Stomach (tissue), 19 donors: ENCODE data around the gene ANKRD17. TPM values are rescaled to one million over a fixed set of nuclear protein-coding genes. Genes with fewer than 3 reads are reported as not detected.

Experiments used
- DNase-seq, 2 donors: peaks; one replicate each; pipeline versions ENCODE4 v3.0.0 to v3.0.0-alpha.2; 2013 to 2019
- H3K27ac ChIP-seq, 5 donors: fragments of 200-600 bp in 4 of 5; sonication (generic) in 4 of 5; one replicate each; pipeline ENCODE4 v1.5.1; 2013 to 2019; ENCODE audit warnings: mild to moderate bottlenecking in 1 of 5, moderate library complexity in 1 of 5
- H3K27me3 ChIP-seq, 3 donors: fragments of 200-600 bp; sonication (generic); one replicate each; pipeline ENCODE4 v1.5.1; 2017 to 2019; ENCODE audit warnings: mixed run types in 1 of 3
- H3K36me3 ChIP-seq, 4 donors: fragments of 200-600 bp; sonication (generic); 1 replicate in 3 of 4; 2 replicates in 1 of 4; pipeline ENCODE4 v1.5.1; 2016 to 2019
- H3K4me1 ChIP-seq, 4 donors: fragments of 200-600 bp; sonication (generic); one replicate each; pipeline ENCODE4 v1.5.1; 2016 to 2019
- H3K4me3 ChIP-seq, 4 donors: fragments of 200-600 bp; sonication (generic) in 3 of 4; one replicate each; pipeline ENCODE4 v1.5.1; 2016 to 2019; ENCODE audit warnings: mild to moderate bottlenecking in 1 of 4
- H3K9me3 ChIP-seq, 4 donors: fragments of 200-600 bp; sonication (generic); one replicate each; pipeline ENCODE4 v1.5.1; 2016 to 2019
- EP300 ChIP-seq: sonication (generic); formaldehyde crosslinking; IDR thresholded peaks from one replicate; pipeline ENCODE4 v1.6.1; 2017; ENCODE audit warnings: antibody characterized with exemption
- POLR2A ChIP-seq, 4 donors: fragments of 450-650 bp; IDR thresholded peaks; one replicate each; pipeline ENCODE4 v1.6.1; 2016; ENCODE audit warnings: antibody characterized with exemption in 4 of 4, control low read depth in 2 of 4, mild to moderate bottlenecking in 1 of 4, moderate library complexity in 1 of 4
- POLR2AphosphoS5 ChIP-seq, 3 donors: sonication (generic); formaldehyde crosslinking; IDR thresholded peaks; one replicate each; pipeline ENCODE4 v1.6.1; 2016; ENCODE audit warnings: antibody characterized with exemption in 3 of 3
- WGBS, 5 donors: extraction: QIAGEN DNeasy Blood & Tissue Kit in 3 of 5; methylation state at CpG; one replicate each; pipeline versions ENCODE4 v1.1.5 to v1.1.7; 2013 to 2018; 5-methylcytosine and 5-hydroxymethylcytosine counted together
- intact Hi-C: fragments of 100-400 bp; cut with DNase I; formaldehyde crosslinking; loops from one replicate; pipeline ENCODE4 v1.15.1; 2023; ENCODE audit warnings: low total_unique reads
- long read RNA-seq, 10 donors: transcript quantifications; one replicate each; lab custom pipeline, GENCODE V29; 2026
- polyA plus RNA-seq, 3 donors: library from polyadenylated mRNA; stranded (reverse); fragments of 200-250 nt; gene quantifications; one replicate each; pipeline ENCODE4 v1.2.3, GENCODE V29; 2013
- total RNA-seq, 5 donors: library from RNA; depleted of rRNA; stranded (reverse); fragments of >200 nt; gene quantifications; one replicate each; pipeline versions ENCODE4 v1.1.0 to v1.2.3, GENCODE V29; 2014 to 2016
- TF ChIP-seq, protein P1 (sequence below), 7 experiments: fragments of 450-650 bp in 4 of 7; fragments of 200-600 bp in 3 of 7; sonication (generic) in 3 of 7; IDR thresholded peaks; one replicate each; pipeline ENCODE4 v1.5.1; 2016 to 2019; ENCODE audit warnings: antibody characterized with exemption in 7 of 7, control low read depth in 2 of 7, mild to moderate bottlenecking in 1 of 7
- donor health status: healthy with polysubstance abuse.
- donor health status: Bipolar disorder and iron deficiency.
- donor health status: healthy.

ANKRD17 gene, protein sequence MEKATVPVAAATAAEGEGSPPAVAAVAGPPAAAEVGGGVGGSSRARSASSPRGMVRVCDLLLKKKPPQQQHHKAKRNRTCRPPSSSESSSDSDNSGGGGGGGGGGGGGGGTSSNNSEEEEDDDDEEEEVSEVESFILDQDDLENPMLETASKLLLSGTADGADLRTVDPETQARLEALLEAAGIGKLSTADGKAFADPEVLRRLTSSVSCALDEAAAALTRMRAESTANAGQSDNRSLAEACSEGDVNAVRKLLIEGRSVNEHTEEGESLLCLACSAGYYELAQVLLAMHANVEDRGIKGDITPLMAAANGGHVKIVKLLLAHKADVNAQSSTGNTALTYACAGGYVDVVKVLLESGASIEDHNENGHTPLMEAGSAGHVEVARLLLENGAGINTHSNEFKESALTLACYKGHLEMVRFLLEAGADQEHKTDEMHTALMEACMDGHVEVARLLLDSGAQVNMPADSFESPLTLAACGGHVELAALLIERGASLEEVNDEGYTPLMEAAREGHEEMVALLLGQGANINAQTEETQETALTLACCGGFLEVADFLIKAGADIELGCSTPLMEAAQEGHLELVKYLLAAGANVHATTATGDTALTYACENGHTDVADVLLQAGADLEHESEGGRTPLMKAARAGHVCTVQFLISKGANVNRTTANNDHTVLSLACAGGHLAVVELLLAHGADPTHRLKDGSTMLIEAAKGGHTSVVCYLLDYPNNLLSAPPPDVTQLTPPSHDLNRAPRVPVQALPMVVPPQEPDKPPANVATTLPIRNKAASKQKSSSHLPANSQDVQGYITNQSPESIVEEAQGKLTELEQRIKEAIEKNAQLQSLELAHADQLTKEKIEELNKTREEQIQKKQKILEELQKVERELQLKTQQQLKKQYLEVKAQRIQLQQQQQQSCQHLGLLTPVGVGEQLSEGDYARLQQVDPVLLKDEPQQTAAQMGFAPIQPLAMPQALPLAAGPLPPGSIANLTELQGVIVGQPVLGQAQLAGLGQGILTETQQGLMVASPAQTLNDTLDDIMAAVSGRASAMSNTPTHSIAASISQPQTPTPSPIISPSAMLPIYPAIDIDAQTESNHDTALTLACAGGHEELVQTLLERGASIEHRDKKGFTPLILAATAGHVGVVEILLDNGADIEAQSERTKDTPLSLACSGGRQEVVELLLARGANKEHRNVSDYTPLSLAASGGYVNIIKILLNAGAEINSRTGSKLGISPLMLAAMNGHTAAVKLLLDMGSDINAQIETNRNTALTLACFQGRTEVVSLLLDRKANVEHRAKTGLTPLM (N-terminal part only)
- 100 to 1,000 TPM in 1 of 5 donors, 10 to 100 TPM in 4; 47.3 to 128 (median 69.9) TPM for total RNA-seq
- 10 to 100 TPM in 1 of 3 donors, 1 to 10 TPM in 2; 6.9 to 31.8 (median 9.3) TPM for polyA plus RNA-seq
- long read RNA-seq, donor 1, partial matches to known transcripts: 0 of 1 reads
- long read RNA-seq, donor 1, other reads (novel, unspliced or antisense): 0 of 1 reads
- long read RNA-seq, donor 2, partial matches to known transcripts: 7 of 7 reads
- long read RNA-seq, donor 2, other reads (novel, unspliced or antisense): 0 of 7 reads
- long read RNA-seq, donor 3: 0 reads
- long read RNA-seq, donor 4: 0 reads
- long read RNA-seq, donor 5, partial matches to known transcripts: 10 of 10 reads
- long read RNA-seq, donor 5, other reads (novel, unspliced or antisense): 0 of 10 reads
- long read RNA-seq, donor 6: 0 reads
- long read RNA-seq, donor 7, partial matches to known transcripts: 13 of 13 reads
- long read RNA-seq, donor 7, other reads (novel, unspliced or antisense): 0 of 13 reads
- long read RNA-seq, donor 8, partial matches to known transcripts: 10 of 10 reads
- long read RNA-seq, donor 8, other reads (novel, unspliced or antisense): 0 of 10 reads
- long read RNA-seq, donor 9, partial matches to known transcripts: 19 of 21 reads
- long read RNA-seq, donor 9, other reads (novel, unspliced or antisense): 0 of 21 reads
- long read RNA-seq, donor 10: 0 reads

DNA sequence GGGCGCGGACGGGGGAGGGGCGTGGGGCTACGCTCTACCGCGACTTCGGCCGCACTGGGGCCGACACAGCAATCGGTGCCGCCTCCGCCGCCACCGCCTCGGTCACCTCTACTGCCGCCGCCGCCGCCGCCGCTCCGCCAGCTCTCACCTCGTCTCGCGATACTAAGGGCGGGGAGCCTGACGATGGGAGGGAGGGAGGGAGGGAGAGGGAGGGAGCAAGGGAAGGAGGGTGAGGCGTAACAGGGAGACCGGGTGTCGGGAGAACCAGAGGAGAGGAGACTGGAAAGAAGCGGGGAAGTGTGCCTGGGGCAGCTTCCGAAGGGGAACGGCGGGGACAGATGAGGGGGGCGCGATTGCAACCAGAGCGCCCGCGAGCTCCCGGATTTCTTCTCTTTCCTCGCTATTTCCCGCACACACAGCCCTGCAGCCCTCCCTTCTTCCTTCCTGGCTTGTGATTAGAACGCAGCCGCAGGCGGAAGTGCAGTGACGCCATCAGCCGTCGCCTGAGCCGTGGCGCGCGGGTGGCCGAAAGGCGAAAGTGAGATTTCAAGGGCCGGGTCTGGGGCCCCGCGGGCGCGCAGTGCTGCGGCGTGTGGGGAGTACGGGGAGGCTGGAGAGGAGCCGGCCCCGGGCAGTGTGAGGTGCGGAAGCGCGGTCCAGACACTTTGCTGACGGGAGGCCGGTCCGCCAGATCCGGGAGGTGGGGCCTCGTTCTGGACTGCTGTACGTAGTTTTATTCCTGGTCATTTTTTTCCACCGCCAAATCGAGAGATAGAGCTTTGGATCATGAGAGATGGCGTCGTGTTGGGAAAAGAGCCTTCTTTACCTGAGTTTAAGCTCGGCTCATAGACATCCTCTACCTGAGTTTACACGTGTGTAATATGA is at the start of gene ANKRD17:
Gene ANKRD17 (minus strand): TSS at position 113 of the 885 bp plus-strand sequence. CDS start 130 bp downstream, outside the sequence.
- H3K27me3 ChIP-seq: no peaks in the 10 kb centered on the region
- peak within 1 kb of the TSS; percentile 68 to 91 (median 88) for H3K4me3 ChIP-seq
- no peaks in the 10 kb centered on the region for H3K36me3 ChIP-seq
- 0 to 1% (median 1%) methylated on average over 67 to 80 of the region's 80 CpGs for WGBS, 5 donors
- intact Hi-C loops: no loop called here
- TF ChIP-seq POLR2AphosphoS5 (IDR thresholded peaks at IDR 0.05) (peak; percentile 91 to 98 (median 94)), EP300 (no peak), POLR2A (IDR thresholded peaks at IDR 0.05) (peak in 2 of 4 donors; percentile 45 to 46)
- TF ChIP-seq, protein P1, sequence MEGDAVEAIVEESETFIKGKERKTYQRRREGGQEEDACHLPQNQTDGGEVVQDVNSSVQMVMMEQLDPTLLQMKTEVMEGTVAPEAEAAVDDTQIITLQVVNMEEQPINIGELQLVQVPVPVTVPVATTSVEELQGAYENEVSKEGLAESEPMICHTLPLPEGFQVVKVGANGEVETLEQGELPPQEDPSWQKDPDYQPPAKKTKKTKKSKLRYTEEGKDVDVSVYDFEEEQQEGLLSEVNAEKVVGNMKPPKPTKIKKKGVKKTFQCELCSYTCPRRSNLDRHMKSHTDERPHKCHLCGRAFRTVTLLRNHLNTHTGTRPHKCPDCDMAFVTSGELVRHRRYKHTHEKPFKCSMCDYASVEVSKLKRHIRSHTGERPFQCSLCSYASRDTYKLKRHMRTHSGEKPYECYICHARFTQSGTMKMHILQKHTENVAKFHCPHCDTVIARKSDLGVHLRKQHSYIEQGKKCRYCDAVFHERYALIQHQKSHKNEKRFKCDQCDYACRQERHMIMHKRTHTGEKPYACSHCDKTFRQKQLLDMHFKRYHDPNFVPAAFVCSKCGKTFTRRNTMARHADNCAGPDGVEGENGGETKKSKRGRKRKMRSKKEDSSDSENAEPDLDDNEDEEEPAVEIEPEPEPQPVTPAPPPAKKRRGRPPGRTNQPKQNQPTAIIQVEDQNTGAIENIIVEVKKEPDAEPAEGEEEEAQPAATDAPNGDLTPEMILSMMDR (IDR thresholded peaks at IDR 0.05): peak in 3 of 7 experiments; percentile 25 to 35 (median 33)
- H3K4me1 ChIP-seq: peaks cover 26 to 67% (median 45%) of the 10 kb centered on the region in 4 donors
- peak; percentile 94 to 98 for DNase-seq
- H3K9me3 ChIP-seq: no peaks in the 10 kb centered on the region
- peak within 1 kb of the TSS; percentile 97 to 99 (median 99) for H3K27ac ChIP-seq

DNA sequence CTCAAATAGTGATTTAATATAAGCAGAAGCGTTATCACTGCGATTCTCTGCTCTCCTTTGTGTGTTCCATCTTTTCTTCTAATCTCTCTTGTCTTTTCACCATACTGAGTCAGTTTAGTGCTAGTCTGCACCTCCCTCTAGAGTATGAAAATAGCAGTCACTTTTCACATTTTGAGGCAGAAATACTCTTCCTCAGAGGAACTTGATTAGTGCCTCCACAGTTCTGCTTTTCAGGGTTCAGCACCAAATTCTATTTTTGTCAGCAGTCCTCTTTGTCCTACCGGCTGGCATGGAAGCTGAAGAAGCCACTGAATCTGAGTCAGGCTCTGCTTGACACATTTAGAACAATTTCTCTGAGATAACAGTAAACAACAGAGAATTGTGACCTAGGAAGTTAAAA is 49.7 kb upstream of the ANKRD17 start:
- H3K4me1 ChIP-seq: no peaks in the 10 kb centered on the region
- intact Hi-C loops: no loop called here

More for the DNA sequence above, 49.7 kb upstream of the ANKRD17 start:
- Histone ChIP-seq H3K27me3 (no peaks in the 10 kb centered on the region), H3K27ac (no peak overlapping the region), H3K4me3 (no peak overlapping the region), H3K36me3 (no peaks in the 10 kb centered on the region), H3K9me3 (no peaks in the 10 kb centered on the region)
- peak in 1 of 2 donors; percentile 7 for DNase-seq
- WGBS, 5 donors: 61 to 67% (median 64%) methylated on average over 3 of the region's 3 CpGs
- TF ChIP-seq, protein P1 (IDR thresholded peaks at IDR 0.05): peak in 1 of 7 experiments; percentile 9
- TF ChIP-seq POLR2AphosphoS5 (IDR thresholded peaks at IDR 0.05): no peak
- no peak for TF ChIP-seq EP300
- no peak for TF ChIP-seq POLR2A (IDR thresholded peaks at IDR 0.05)
